ENCODE data around the gene SLC16A6. TPM values are rescaled to one million over a fixed set of nuclear protein-coding genes. Genes with fewer than 3 reads are reported as not detected.
A peak's percentile ranks its signal among the peaks of the same experiment; 100 is the strongest.
"Not testable (repeated sequence)": the region's sequence is repeated elsewhere in the genome, so short reads cannot be mapped to it uniquely, and the experiment has no call there.

SLC16A6 gene
- total RNA-seq, 1 experiment from 2014 or later, result 0.17 TPM

DNA sequence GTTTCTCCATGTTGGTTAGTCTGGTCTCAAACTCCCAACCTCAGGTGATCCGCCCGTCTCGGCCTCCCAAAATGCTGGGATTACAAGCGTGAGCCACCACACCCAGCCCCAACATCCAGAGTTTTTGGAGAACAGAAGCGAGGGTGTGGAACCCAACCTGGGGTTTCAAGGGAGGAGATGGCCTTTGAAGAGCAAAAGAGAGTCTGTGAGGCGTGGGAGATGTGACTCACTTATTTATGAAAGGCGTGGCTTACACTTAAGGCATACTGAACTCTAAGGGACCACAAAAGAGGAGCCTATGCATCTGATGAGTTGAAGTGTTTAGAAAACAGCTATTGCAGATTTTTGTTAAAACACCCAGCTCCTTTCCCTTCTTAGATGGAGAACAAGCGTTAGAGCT is 19.2 kb upstream of the SLC16A6 start:
- no peak for DNase-seq (ENCODE audit: low read depth)

GRCh38 chr17:68309066-68309670 is 18.2 kb upstream of the SLC16A6 start:
- not testable (repeated sequence) for DNase-seq (ENCODE audit: low read depth)

DNA sequence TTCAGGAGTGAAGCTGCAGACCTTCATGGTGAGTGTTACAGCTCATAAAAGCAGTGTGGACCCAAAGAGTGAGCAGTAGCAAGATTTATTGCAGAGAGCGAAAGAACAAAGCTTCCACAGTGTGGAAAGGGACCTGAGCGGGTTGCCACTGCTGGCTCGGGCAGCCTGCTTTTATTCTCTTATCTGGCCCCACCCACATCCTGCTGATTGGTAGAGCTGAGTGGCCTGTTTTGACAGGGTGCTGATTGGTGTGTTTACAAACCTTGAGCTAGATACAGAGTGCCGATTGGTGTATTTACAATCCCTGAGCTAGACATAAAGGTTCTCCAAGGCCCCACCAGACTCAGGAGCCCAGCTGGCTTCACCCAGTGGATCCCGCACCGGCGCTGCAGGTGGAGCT is 17.6 kb upstream of the SLC16A6 start:
- not testable (repeated sequence) for DNase-seq (ENCODE audit: low read depth)

DNA sequence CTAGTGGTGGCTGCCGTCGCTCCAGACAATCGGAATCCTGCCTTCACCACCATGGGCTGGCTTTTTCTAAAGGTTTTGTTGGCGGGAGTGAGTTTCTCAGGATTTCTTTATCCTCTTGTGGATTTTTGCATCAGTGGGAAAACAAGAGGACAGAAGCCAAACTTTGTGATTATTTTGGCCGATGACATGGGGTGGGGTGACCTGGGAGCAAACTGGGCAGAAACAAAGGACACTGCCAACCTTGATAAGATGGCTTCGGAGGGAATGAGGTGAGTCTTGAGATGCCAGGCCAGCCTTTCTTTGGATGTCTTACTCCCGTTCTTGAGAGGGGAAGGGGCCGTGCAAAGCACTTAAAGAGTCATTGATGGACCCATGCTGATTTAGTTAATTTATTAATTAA is 16.5 kb upstream of the SLC16A6 start:
- DNase-seq (ENCODE audit: low read depth), result no peak

- no peak for DNase-seq (ENCODE audit: low read depth)
Observed at GRCh38 chr17:68306819-68307218, 15.9 kb upstream of the SLC16A6 start.

- DNase-seq (ENCODE audit: low read depth), result no peak
Observed at GRCh38 chr17:68305142-68305541, 14.2 kb upstream of the SLC16A6 start.

- no peak for DNase-seq (ENCODE audit: low read depth)
Observed at GRCh38 chr17:68304706-68305105, 13.8 kb upstream of the SLC16A6 start.

- no peak for DNase-seq (ENCODE audit: low read depth)
Observed at GRCh38 chr17:68302666-68303065, 11.7 kb upstream of the SLC16A6 start.

- peak; percentile 78 for DNase-seq (ENCODE audit: low read depth)
Observed at GRCh38 chr17:68302066-68302564, 11.2 kb upstream of the SLC16A6 start.

GRCh38 chr17:68301438-68301959 is 10.6 kb upstream of the SLC16A6 start:
- DNase-seq (ENCODE audit: low read depth), result no peak

GRCh38 chr17:68299817-68300216 is 8.9 kb upstream of the SLC16A6 start:
- DNase-seq (ENCODE audit: low read depth), result no peak

- no peak for DNase-seq (ENCODE audit: low read depth)
Observed at GRCh38 chr17:68298601-68299000, 7.7 kb upstream of the SLC16A6 start.

- DNase-seq (ENCODE audit: low read depth), result no peak
Observed at GRCh38 chr17:68297195-68297594, 6.3 kb upstream of the SLC16A6 start.

GRCh38 chr17:68296217-68297191 is 5.6 kb upstream of the SLC16A6 start:
- no peak for DNase-seq (ENCODE audit: low read depth)

DNA sequence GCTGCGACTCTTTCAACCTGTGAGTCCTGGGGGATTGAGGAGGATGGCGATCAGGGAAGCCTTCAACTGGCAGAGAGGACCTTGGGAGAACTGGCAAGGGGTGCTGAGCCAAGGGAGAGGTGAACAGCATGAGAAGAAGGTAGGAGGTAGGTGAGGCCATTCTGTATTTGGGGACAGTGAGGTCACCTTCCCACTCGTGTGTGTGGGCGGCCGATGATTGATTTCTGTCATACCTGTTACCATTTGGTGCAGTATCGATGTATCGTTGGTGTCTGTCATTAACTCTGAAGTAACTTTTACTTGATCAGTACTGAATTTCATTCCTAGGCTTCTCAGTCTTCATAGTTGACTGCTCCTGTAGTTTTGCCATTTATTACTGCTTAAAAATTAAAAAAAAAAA is 4.2 kb upstream of the SLC16A6 start:
- no peak for DNase-seq (ENCODE audit: low read depth)

- DNase-seq (ENCODE audit: low read depth), result no peak
Observed at GRCh38 chr17:68294617-68295016, 3.7 kb upstream of the SLC16A6 start.

- DNase-seq (ENCODE audit: low read depth), result no peak
Observed at GRCh38 chr17:68294196-68294555, 3.2 kb upstream of the SLC16A6 start.

- DNase-seq (ENCODE audit: low read depth), result no peak
Observed at GRCh38 chr17:68293490-68294195, 2.7 kb upstream of the SLC16A6 start.

DNA sequence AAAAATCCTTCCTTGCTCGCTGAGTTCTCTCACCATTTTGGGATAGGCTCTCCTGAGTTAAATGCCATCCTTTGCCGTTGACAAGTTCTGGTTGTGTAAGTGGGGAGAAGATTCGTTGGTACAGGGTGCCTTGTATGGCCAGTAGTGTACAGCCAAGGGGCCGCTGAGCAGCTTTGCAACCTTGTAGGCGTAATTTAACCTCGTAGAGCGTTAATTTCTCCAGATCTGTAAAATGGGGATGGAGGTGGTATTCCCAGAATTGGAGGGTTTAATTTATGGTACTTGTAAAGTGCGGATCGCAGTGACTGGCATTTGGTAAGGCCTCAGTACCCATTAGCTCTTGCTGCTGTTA is 1.7 kb upstream of the SLC16A6 start:
- DNase-seq (ENCODE audit: low read depth), result no peak

DNA sequence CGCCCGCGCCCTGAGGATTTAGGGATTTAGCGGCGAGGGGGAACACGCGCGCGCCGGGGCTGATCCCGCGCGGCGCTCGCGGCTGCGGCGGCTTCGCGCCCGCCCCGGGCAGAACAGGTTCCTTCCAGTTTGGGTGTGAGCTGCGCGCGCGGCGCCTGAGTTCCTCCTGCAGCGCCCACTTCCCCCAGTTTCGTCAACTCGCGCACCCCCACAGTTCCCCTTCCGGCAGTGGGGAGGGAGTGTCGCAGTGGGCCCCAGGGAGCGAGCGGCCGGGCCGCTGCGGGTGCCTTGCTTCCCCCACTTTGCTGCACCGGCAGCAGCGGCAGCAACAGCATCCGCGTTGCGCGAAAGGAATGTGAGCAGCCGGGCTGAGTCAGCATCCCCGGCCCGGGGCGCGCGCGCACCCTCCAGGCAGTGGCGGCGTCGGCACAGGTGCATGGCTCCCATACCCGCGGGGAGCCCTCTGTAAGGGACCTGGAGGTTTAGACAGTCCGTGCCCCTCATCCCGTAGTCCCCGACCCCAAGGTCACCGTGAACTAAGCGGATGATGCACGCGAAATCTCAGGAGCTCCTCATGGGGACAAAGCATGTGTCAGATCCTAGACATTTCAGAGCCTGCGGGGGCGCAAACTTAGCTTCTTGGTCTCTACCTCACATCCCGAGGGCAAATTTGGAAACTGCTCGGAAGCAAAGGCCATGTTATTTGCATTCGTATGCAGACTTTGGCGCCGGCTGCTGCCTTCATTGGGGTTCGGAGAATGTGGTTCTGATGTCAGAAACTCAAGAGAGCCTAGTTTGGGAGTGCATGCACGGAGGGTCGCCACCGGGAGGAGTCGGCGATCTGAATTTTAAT is 1.1 kb upstream of the SLC16A6 start:
- peak; percentile 58 for DNase-seq (ENCODE audit: low read depth)
